Left ventricle myocardium inferior (tissue), 1 donor: ENCODE measurements around the gene HPCAL1. TPM values are rescaled to one million over a fixed set of nuclear protein-coding genes. Genes with fewer than 3 reads are reported as not detected.

Experiments used
- DNase-seq: peaks from one replicate; pipeline ENCODE4 v3.0.0-alpha.2; 2020
- H3K27ac ChIP-seq: fragments of 200-600 bp; replicated peaks from 2 replicates; pipeline ENCODE4 v1.8.0; 2021
- H3K27me3 ChIP-seq: fragments of 200-600 bp; 2 replicates; pipeline ENCODE4 v1.8.0; 2021; ENCODE audit warnings: low read depth
- H3K36me3 ChIP-seq: fragments of 200-600 bp; 2 replicates; pipeline ENCODE4 v1.8.0; 2021
- H3K4me1 ChIP-seq: fragments of 200-600 bp; 2 replicates; pipeline ENCODE4 v1.8.0; 2021
- H3K4me3 ChIP-seq: fragments of 200-600 bp; 2 replicates; pipeline ENCODE4 v1.8.0; 2021; ENCODE audit warnings: mild to moderate bottlenecking, moderate library complexity
- H3K9me3 ChIP-seq: fragments of 200-600 bp; replicated peaks from 2 replicates; pipeline ENCODE4 v1.8.0; 2021
- intact Hi-C: fragments of 100-400 bp; cut with micrococcal nuclease; formaldehyde crosslinking; loops from one replicate; pipeline ENCODE4 v1.11.0; 2022
- total RNA-seq: library from RNA; stranded (reverse); fragmentation: NEBNext Ultra II Directional; extraction: Animal tissue kit (Norgen Biotek cat#: 25700); gene quantifications from one replicate; pipeline ENCODE4 v1.2.1, GENCODE V29; 2021
- TF ChIP-seq, protein P1 (sequence below): fragments of 200-600 bp; IDR thresholded peaks from 2 replicates; pipeline ENCODE4 v1.8.0; 2021; ENCODE audit warnings: antibody characterized with exemption, mild to moderate bottlenecking, borderline replicate concordance
- donor health status: DM: no; HTN: yes; CAD: no; lungs with severe emphysema.

The HPCAL1 gene
- total RNA-seq, 1 donor from 2014 or later: 29.4 TPM

- intact Hi-C loops: no loop called here
- TF ChIP-seq, protein P1, sequence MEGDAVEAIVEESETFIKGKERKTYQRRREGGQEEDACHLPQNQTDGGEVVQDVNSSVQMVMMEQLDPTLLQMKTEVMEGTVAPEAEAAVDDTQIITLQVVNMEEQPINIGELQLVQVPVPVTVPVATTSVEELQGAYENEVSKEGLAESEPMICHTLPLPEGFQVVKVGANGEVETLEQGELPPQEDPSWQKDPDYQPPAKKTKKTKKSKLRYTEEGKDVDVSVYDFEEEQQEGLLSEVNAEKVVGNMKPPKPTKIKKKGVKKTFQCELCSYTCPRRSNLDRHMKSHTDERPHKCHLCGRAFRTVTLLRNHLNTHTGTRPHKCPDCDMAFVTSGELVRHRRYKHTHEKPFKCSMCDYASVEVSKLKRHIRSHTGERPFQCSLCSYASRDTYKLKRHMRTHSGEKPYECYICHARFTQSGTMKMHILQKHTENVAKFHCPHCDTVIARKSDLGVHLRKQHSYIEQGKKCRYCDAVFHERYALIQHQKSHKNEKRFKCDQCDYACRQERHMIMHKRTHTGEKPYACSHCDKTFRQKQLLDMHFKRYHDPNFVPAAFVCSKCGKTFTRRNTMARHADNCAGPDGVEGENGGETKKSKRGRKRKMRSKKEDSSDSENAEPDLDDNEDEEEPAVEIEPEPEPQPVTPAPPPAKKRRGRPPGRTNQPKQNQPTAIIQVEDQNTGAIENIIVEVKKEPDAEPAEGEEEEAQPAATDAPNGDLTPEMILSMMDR: no peak
These were observed 75.0 kb downstream of the HPCAL1 start for GRCh38 chr2:10377747-10378085.

GRCh38 chr2:10378189-10378588 lies 75.5 kb downstream of the HPCAL1 start:
- no peaks in the 10 kb centered on the region for H3K27me3 ChIP-seq
- intact Hi-C loops: no loop called here
- H3K4me1 ChIP-seq: peaks cover 44% of the 10 kb centered on the region
- no peak overlapping the region for H3K27ac ChIP-seq
- H3K36me3 ChIP-seq: no peaks in the 10 kb centered on the region
- no peak for DNase-seq
- no peak overlapping the region for H3K4me3 ChIP-seq
- TF ChIP-seq, protein P1: no peak
- no peaks in the 10 kb centered on the region for H3K9me3 ChIP-seq

More at GRCh38 chr2:10377747-10378085, 75.0 kb downstream of the HPCAL1 start:
- H3K36me3 ChIP-seq: no peaks in the 10 kb centered on the region
- no peak overlapping the region for H3K27ac ChIP-seq
- peaks cover 39% of the 10 kb centered on the region for H3K4me1 ChIP-seq
- DNase-seq: no peak
- no peaks in the 10 kb centered on the region for H3K9me3 ChIP-seq
- no peak overlapping the region for H3K4me3 ChIP-seq
- H3K27me3 ChIP-seq: no peaks in the 10 kb centered on the region

GRCh38 chr2:10380048-10380926 lies 77.6 kb downstream of the HPCAL1 start:
- H3K27me3 ChIP-seq: no peaks in the 10 kb centered on the region
- H3K4me3 ChIP-seq: no peak overlapping the region
- no peaks in the 10 kb centered on the region for H3K36me3 ChIP-seq
- DNase-seq: no peak
- intact Hi-C loops: no loop called here
- H3K9me3 ChIP-seq: no peaks in the 10 kb centered on the region
- H3K27ac ChIP-seq: peak overlapping the region; percentile 69
- H3K4me1 ChIP-seq: peaks cover 56% of the 10 kb centered on the region
- TF ChIP-seq, protein P1: no peak

DNA sequence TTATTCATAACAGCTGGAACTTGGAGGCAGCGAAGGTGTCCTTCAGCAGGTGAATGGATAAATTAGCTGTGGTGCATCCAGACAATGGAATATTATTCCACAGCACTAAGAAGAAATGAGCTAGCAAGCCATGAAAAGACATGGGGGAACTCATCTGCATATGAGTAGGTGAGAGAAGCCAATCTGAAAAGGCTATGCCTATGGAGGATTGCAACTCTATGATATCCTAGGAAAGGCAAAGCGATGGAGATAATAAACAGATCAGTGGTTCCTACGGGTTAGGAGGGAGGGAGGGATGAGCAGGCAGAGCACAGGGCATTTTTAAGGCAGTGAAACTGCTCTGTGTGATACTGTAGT lies 79.3 kb downstream of the HPCAL1 start:
- TF ChIP-seq, protein P1: no peak
- Histone ChIP-seq H3K9me3 (no peaks in the 10 kb centered on the region), H3K27me3 (no peaks in the 10 kb centered on the region), H3K27ac (peak overlapping the region; percentile 69), H3K4me3 (peak overlapping the region; percentile 13), H3K36me3 (no peaks in the 10 kb centered on the region), H3K4me1 (peaks cover 60% of the 10 kb centered on the region)
- intact Hi-C loops: no loop called here
- DNase-seq: no peak

DNA sequence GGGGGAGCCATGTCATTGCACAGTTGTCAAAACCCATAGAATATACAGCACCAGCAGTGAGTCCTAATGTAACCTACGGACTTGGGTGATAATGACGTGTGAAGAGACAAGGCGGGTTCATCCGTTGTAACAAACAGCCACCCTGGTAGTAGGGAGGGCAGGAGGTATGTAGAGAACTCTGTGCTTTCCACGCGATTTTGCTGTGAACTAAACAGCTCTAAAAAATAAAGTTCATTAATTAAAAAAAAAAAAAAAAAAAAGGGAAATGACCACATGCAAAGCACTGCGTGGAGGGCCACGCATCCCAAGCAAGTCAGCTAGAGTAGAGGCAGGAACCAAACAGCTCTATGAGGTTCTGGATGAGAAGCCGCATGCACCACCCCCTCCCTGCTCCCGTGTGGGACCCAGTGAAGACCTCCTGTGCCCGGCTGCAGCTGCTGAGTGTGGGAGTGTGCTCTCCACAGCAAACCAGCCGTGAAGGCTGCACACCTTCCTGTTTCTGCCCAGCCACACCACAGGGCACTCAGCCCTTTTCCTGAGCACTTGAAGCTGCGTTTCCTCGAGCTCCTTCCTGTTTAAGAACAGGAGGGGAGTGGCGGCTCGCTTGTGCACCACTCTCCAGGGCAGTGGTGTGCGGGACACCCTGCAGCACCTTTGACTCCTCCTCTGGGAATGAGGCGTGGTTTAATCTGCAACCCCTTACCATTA lies 79.8 kb downstream of the HPCAL1 start:
- intact Hi-C loops: no loop called here
- Histone ChIP-seq H3K4me3 (peak overlapping the region; percentile 13), H3K36me3 (no peaks in the 10 kb centered on the region), H3K4me1 (peaks cover 65% of the 10 kb centered on the region), H3K27me3 (no peaks in the 10 kb centered on the region), H3K9me3 (no peaks in the 10 kb centered on the region), H3K27ac (peak overlapping the region; percentile 69)
- TF ChIP-seq, protein P1: no peak
- DNase-seq: no peak
